Hepatocyte (in vitro differentiated cells): ENCODE measurements around the gene OR2V2. TPM values are rescaled to one million over a fixed set of nuclear protein-coding genes. Genes with fewer than 3 reads are reported as not detected.

Experiments used
- DNase-seq: peaks from one replicate; pipeline ENCODE4 v3.0.0-alpha.2; 2016; ENCODE audit warnings: low spot score
- H2AFZ ChIP-seq: fragments of 200-600 bp; sonication (generic); 2 replicates; pipeline ENCODE4 v1.6.0; 2016; ENCODE audit warnings: antibody characterized with exemption, mild to moderate bottlenecking
- H3K27ac ChIP-seq: fragments of 200-600 bp; sonication (generic); 2 replicates; pipeline ENCODE4 v1.5.1; 2016; ENCODE audit warnings: mild to moderate bottlenecking
- H3K27me3 ChIP-seq: fragments of 200-600 bp; sonication (generic); 2 replicates; pipeline ENCODE4 v1.6.1; 2016
- H3K36me3 ChIP-seq: fragments of 200-600 bp; sonication (generic); replicated peaks from 2 replicates; pipeline ENCODE4 v1.5.1; 2016; ENCODE audit warnings: low read depth; ENCODE audit not compliant: insufficient read depth
- H3K4me1 ChIP-seq: fragments of 200-600 bp; sonication (generic); 2 replicates; pipeline ENCODE4 v1.5.1; 2016; ENCODE audit warnings: mild to moderate bottlenecking, moderate library complexity; ENCODE audit not compliant: insufficient read depth
- H3K4me2 ChIP-seq: fragments of 200-600 bp; sonication (generic); 2 replicates; pipeline ENCODE4 v1.6.0; 2016
- H3K4me3 ChIP-seq: fragments of 200-600 bp; sonication (generic); 2 replicates; pipeline ENCODE4 v1.5.1; 2016; ENCODE audit warnings: mild to moderate bottlenecking
- H3K79me2 ChIP-seq: fragments of 200-600 bp; sonication (generic); 2 replicates; pipeline ENCODE4 v1.6.0; 2017; ENCODE audit warnings: mild to moderate bottlenecking
- H3K9me2 ChIP-seq: fragments of 200-600 bp; sonication (generic); replicated peaks from 2 replicates; pipeline ENCODE4 v1.6.0; 2017; ENCODE audit warnings: mild to moderate bottlenecking; ENCODE audit not compliant: insufficient read depth
- H3K9me3 ChIP-seq: fragments of 200-600 bp; sonication (generic); 2 replicates; pipeline ENCODE4 v1.5.1; 2016; ENCODE audit warnings: low read depth, mild to moderate bottlenecking
- H4K20me1 ChIP-seq: fragments of 200-600 bp; sonication (generic); 2 replicates; pipeline ENCODE4 v1.6.0; 2016; ENCODE audit warnings: mild to moderate bottlenecking; ENCODE audit not compliant: insufficient read depth, poor library complexity, severe bottlenecking
- CTCF ChIP-seq: fragments of 200-600 bp; sonication (generic); IDR thresholded peaks from 2 replicates; pipeline ENCODE4 v1.5.1; 2016; ENCODE audit warnings: antibody characterized with exemption, mild to moderate bottlenecking; ENCODE audit not compliant: poor library complexity
- EZH2 ChIP-seq: fragments of 200-600 bp; sonication (generic); IDR thresholded peaks from 2 replicates; pipeline ENCODE4 v1.6.1; 2016; ENCODE audit warnings: antibody characterized with exemption, mild to moderate bottlenecking, borderline replicate concordance
- EZH2phosphoT487 ChIP-seq: fragments of 200-600 bp; sonication (generic); IDR thresholded peaks from one replicate; pipeline ENCODE4 v1.6.1; 2018; ENCODE audit warnings: antibody characterized with exemption, mild to moderate bottlenecking, low read depth, moderate library complexity; ENCODE audit not compliant: unreplicated experiment, severe bottlenecking
- WGBS: methylation state at CpG from one replicate; pipeline ENCODE4 v1.1.6; 2016; ENCODE audit warnings: low lambda C conversion rate; ENCODE audit errors: missing lambda C conversion rate; 5-methylcytosine and 5-hydroxymethylcytosine counted together
- polyA plus RNA-seq: library from polyadenylated mRNA; unstranded; fragments of >200 nt; fragmentation: Nextera tagmentation; extraction: Ambion mirVana; gene quantifications from 2 replicates; pipeline ENCODE4 v1.2.1, GENCODE V29; 2016
- total RNA-seq: library from RNA; depleted of rRNA; stranded (reverse); fragments of >200 nt; gene quantifications from 2 replicates; pipeline ENCODE4 v1.2.3, GENCODE V29; 2014

Gene OR2V2
- total and polyA plus RNA-seq, 2 experiments from 2014 or later, result not detected

GRCh38 chr5:181192337-181193046 is 45.1 kb downstream of the OR2V2 start:
- TF ChIP-seq CTCF (no peak), EZH2 (no peak), EZH2phosphoT487 (no peak)
- Histone ChIP-seq H3K4me1 (peaks cover 4% of the 10 kb centered on the region), H3K27ac (peak overlapping the region; percentile 90), H2AFZ (peak overlapping the region; percentile 84), H3K79me2 (no peaks in the 10 kb centered on the region), H4K20me1 (no peaks in the 10 kb centered on the region), H3K27me3 (no peaks in the 10 kb centered on the region), H3K4me3 (peak overlapping the region; percentile 59), H3K4me2 (peak overlapping the region; percentile 99), H3K36me3 (no peaks in the 10 kb centered on the region), H3K9me2 (no peaks in the 10 kb centered on the region), H3K9me3 (no peaks in the 10 kb centered on the region)
- WGBS, result 68% methylated on average over 11 of the region's 12 CpGs
- no peak for DNase-seq

- Histone ChIP-seq H3K4me2 (no peak overlapping the region), H3K9me3 (no peaks in the 10 kb centered on the region), H2AFZ (no peak overlapping the region), H3K36me3 (no peaks in the 10 kb centered on the region), H3K4me1 (peaks cover 4% of the 10 kb centered on the region), H3K27ac (no peak overlapping the region), H4K20me1 (no peaks in the 10 kb centered on the region), H3K9me2 (no peaks in the 10 kb centered on the region), H3K4me3 (no peak overlapping the region), H3K79me2 (no peaks in the 10 kb centered on the region), H3K27me3 (no peaks in the 10 kb centered on the region)
- TF ChIP-seq EZH2 (no peak), EZH2phosphoT487 (no peak), CTCF (no peak)
- WGBS, result 98% methylated on average over 2 of the region's 2 CpGs
- no peak for DNase-seq
These were observed 46.3 kb downstream of the OR2V2 start for GRCh38 chr5:181193656-181194055.

DNA sequence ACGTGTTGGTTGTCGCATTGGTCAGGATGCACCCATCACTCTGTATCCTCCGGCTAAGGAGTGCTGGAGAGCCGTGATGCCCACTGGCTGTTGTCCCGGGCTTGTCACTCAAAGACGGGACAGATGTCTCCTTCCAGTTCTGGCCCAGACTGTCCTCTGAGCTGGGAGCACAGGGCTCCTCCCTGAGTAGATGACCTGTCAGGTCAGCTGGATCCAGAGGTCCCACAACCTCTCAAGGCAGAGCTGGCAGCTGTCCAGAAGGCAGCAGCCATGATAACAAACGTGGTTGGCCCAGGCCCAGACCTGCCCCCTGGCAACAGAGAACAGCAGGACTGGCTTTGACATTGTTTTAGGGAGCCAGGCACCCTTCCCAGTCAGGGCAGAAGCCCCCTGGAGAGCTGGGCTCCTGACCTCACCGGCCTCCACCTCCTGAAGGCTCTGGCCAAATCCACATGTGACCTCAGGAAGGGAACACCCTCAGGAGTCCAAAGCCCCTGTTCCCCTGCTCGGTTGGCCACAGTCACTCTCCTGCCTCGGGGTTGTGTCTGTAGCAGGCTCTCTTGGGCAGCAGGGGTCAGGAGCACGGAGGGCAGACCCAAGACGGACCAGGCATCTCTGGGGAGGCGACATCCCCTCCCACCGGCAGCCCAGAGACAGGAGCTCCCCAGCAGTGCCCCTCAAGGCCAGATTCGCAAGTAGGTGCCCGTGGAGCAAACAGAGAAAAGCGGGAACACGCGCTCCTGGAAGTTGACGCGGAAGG is 47.3 kb downstream of the OR2V2 start:
- no peak overlapping the region for H3K4me3 ChIP-seq
- no peaks in the 10 kb centered on the region for H3K27me3 ChIP-seq
- H3K27ac ChIP-seq, result no peak overlapping the region
- H3K4me2 ChIP-seq, result no peak overlapping the region
- peaks cover 4% of the 10 kb centered on the region for H3K4me1 ChIP-seq
- H3K79me2 ChIP-seq, result no peaks in the 10 kb centered on the region
- H4K20me1 ChIP-seq, result no peaks in the 10 kb centered on the region
- TF ChIP-seq EZH2 (no peak), EZH2phosphoT487 (no peak), CTCF (no peak)
- 82% methylated on average over 21 of the region's 21 CpGs for WGBS
- no peaks in the 10 kb centered on the region for H3K9me2 ChIP-seq
- H3K9me3 ChIP-seq, result no peaks in the 10 kb centered on the region
- H3K36me3 ChIP-seq, result no peaks in the 10 kb centered on the region
- H2AFZ ChIP-seq, result no peak overlapping the region
- DNase-seq, result no peak
